Esophagus (tissue), 2 donors: ENCODE measurements around the gene TGFB1I1. TPM values are rescaled to one million over a fixed set of nuclear protein-coding genes. Genes with fewer than 3 reads are reported as not detected.
A peak's percentile ranks its signal among the peaks of the same experiment; 100 is the strongest.

Experiments used
- H3K27ac ChIP-seq, 2 donors: one replicate each; pipeline ENCODE4 v1.5.1; 2013; ENCODE audit warnings: low read depth in 2 of 2, mild to moderate bottlenecking in 2 of 2, inconsistent platforms in 1 of 2, low read length in 1 of 2, moderate library complexity in 1 of 2
- H3K27me3 ChIP-seq, 2 donors: one replicate each; pipeline ENCODE4 v1.6.1; 2013; ENCODE audit warnings: low read length in 2 of 2, control low read depth in 1 of 2, mild to moderate bottlenecking in 1 of 2; ENCODE audit not compliant: insufficient read depth in 2 of 2, control insufficient read depth in 1 of 2
- H3K36me3 ChIP-seq, 2 donors: one replicate each; pipeline ENCODE4 v1.6.1; 2013; ENCODE audit warnings: low read length in 1 of 2; ENCODE audit not compliant: control insufficient read depth in 2 of 2, insufficient read depth in 2 of 2
- H3K4me1 ChIP-seq, 2 donors: one replicate each; pipeline ENCODE4 v1.6.1; 2013; ENCODE audit warnings: low read length in 1 of 2; ENCODE audit not compliant: control insufficient read depth in 2 of 2, insufficient read depth in 2 of 2
- H3K4me3 ChIP-seq, 2 donors: one replicate each; pipeline ENCODE4 v1.5.1; 2013; ENCODE audit warnings: low read length in 2 of 2, mild to moderate bottlenecking in 2 of 2, low read depth in 1 of 2, moderate library complexity in 1 of 2
- H3K9me3 ChIP-seq, 2 donors: one replicate each; pipeline ENCODE4 v1.6.1; 2013; ENCODE audit warnings: mild to moderate bottlenecking in 2 of 2, low read depth in 1 of 2, low read length in 1 of 2, moderate library complexity in 1 of 2; ENCODE audit not compliant: control insufficient read depth in 2 of 2, insufficient read depth in 1 of 2
- WGBS, 2 donors: extraction: QIAGEN DNeasy Blood & Tissue Kit; methylation state at CpG; one replicate each; pipeline ENCODE4 v1.1.7; 2013; 5-methylcytosine and 5-hydroxymethylcytosine counted together
- polyA plus RNA-seq, 2 donors: library from polyadenylated mRNA; stranded (reverse); fragments of 200-250 nt; gene quantifications; one replicate each; pipeline ENCODE4 v1.2.3, GENCODE V29; 2013
- donor health status: healthy with polysubstance abuse.
- donor health status: Bipolar disorder and iron deficiency.

TGFB1I1 gene
- polyA plus RNA-seq, 2 donors: 13.5 to 28.2 TPM

GRCh38 chr16:31484491-31485171 lies 12.7 kb downstream of the TGFB1I1 start:
- Histone ChIP-seq H3K27ac (no peak overlapping the region), H3K9me3 (no peaks in the 10 kb centered on the region), H3K27me3 (no peaks in the 10 kb centered on the region), H3K36me3 (no peaks in the 10 kb centered on the region), H3K4me1 (peaks cover 12 to 17% of the 10 kb centered on the region in 2 donors), H3K4me3 (no peak overlapping the region)
- WGBS, 2 donors: 56 to 65% methylated on average over 14 of the region's 14 CpGs

- Histone ChIP-seq H3K27ac (no peak overlapping the region), H3K9me3 (no peaks in the 10 kb centered on the region), H3K4me3 (no peak overlapping the region), H3K4me1 (peaks cover 12 to 17% of the 10 kb centered on the region in 2 donors), H3K27me3 (no peaks in the 10 kb centered on the region), H3K36me3 (no peaks in the 10 kb centered on the region)
- WGBS, 2 donors: 93 to 94% methylated on average over 17 of the region's 17 CpGs
Measured at GRCh38 chr16:31485571-31485970, 13.6 kb downstream of the TGFB1I1 start.

GRCh38 chr16:31486045-31486444 lies 14.1 kb downstream of the TGFB1I1 start:
- no peaks in the 10 kb centered on the region for H3K9me3 ChIP-seq
- peaks cover 12 to 17% of the 10 kb centered on the region in 2 donors for H3K4me1 ChIP-seq
- H3K27me3 ChIP-seq: no peaks in the 10 kb centered on the region
- 94 to 95% methylated on average over 5 of the region's 5 CpGs for WGBS, 2 donors
- no peak overlapping the region for H3K27ac ChIP-seq
- peaks cover 0 to 3% of the 10 kb centered on the region in 2 donors for H3K36me3 ChIP-seq
- no peak overlapping the region for H3K4me3 ChIP-seq

GRCh38 chr16:31487071-31487719 lies 15.2 kb downstream of the TGFB1I1 start:
- Histone ChIP-seq H3K36me3 (peaks cover 5 to 9% of the 10 kb centered on the region in 2 donors), H3K4me1 (peaks cover 12 to 17% of the 10 kb centered on the region in 2 donors), H3K27me3 (no peaks in the 10 kb centered on the region), H3K9me3 (no peaks in the 10 kb centered on the region), H3K4me3 (peak overlapping the region; percentile 47 to 58), H3K27ac (no peak overlapping the region)
- 7 to 10% methylated on average over 48 of the region's 48 CpGs for WGBS, 2 donors

GRCh38 chr16:31487720-31488467 lies 15.9 kb downstream of the TGFB1I1 start:
- Histone ChIP-seq H3K36me3 (peaks cover 8 to 16% of the 10 kb centered on the region in 2 donors), H3K27ac (no peak overlapping the region), H3K27me3 (no peaks in the 10 kb centered on the region), H3K4me3 (peak overlapping the region; percentile 47 to 58), H3K9me3 (no peaks in the 10 kb centered on the region), H3K4me1 (peaks cover 12 to 17% of the 10 kb centered on the region in 2 donors)
- WGBS, 2 donors: 1% methylated on average over 60 of the region's 60 CpGs

GRCh38 chr16:31488468-31489297 lies 16.7 kb downstream of the TGFB1I1 start:
- Histone ChIP-seq H3K36me3 (peaks cover 10 to 21% of the 10 kb centered on the region in 2 donors), H3K4me1 (peaks cover 12 to 17% of the 10 kb centered on the region in 2 donors), H3K4me3 (peak overlapping the region; percentile 47 to 58), H3K27ac (no peak overlapping the region), H3K9me3 (no peaks in the 10 kb centered on the region), H3K27me3 (no peaks in the 10 kb centered on the region)
- 33 to 41% methylated on average over 71 to 77 of the region's 77 CpGs for WGBS, 2 donors

- Histone ChIP-seq H3K27ac (no peak overlapping the region), H3K9me3 (no peaks in the 10 kb centered on the region), H3K36me3 (peaks cover 10 to 23% of the 10 kb centered on the region in 2 donors), H3K27me3 (no peaks in the 10 kb centered on the region), H3K4me1 (peaks cover 12 to 17% of the 10 kb centered on the region in 2 donors), H3K4me3 (no peak overlapping the region)
- WGBS, 2 donors: 75% methylated on average over 7 of the region's 7 CpGs
Measured at GRCh38 chr16:31489298-31489564, 17.3 kb downstream of the TGFB1I1 start.

- no peaks in the 10 kb centered on the region for H3K9me3 ChIP-seq
- 87 to 89% methylated on average over 22 of the region's 22 CpGs for WGBS, 2 donors
- peaks cover 12 to 17% of the 10 kb centered on the region in 2 donors for H3K4me1 ChIP-seq
- peaks cover 10 to 23% of the 10 kb centered on the region in 2 donors for H3K36me3 ChIP-seq
- no peak overlapping the region for H3K27ac ChIP-seq
- no peaks in the 10 kb centered on the region for H3K27me3 ChIP-seq
- no peak overlapping the region for H3K4me3 ChIP-seq
Measured at GRCh38 chr16:31489616-31490584, 17.9 kb downstream of the TGFB1I1 start.
